HepG2 (cell line): ENCODE measurements around the gene ARMC2. TPM values are rescaled to one million over a fixed set of nuclear protein-coding genes. Genes with fewer than 3 reads are reported as not detected.

Source experiments
- BHLHE40 ChIP-seq: IDR thresholded peaks from 2 replicates; pipeline ENCODE4 v1.6.1; 2011; ENCODE audit warnings: low read length, improper control_type of control experiment
- CEBPG ChIP-seq: IDR thresholded peaks from 2 replicates; pipeline ENCODE4 v1.6.1; 2016
- CREB1 ChIP-seq, 2 experiments: fragments of 450-650 bp in 1 of 2; IDR thresholded peaks; 2 replicates each; pipeline ENCODE4 v1.6.1; 2016 to 2017; ENCODE audit warnings: control low read depth in 1 of 2, mild to moderate bottlenecking in 1 of 2, missing compliant biosample characterization in 1 of 2, missing genetic modification characterization in 1 of 2
- FOXJ3 ChIP-seq: sonication (generic); formaldehyde crosslinking; IDR thresholded peaks from 2 replicates; pipeline ENCODE4 v1.4.0; 2020; ENCODE audit warnings: missing genetic modification reagents, mild to moderate bottlenecking, borderline replicate concordance
- GATAD2A ChIP-seq: IDR thresholded peaks from 2 replicates; pipeline ENCODE4 v1.6.1; 2016
- HOXA3 ChIP-seq: sonication (generic); formaldehyde crosslinking; IDR thresholded peaks from 2 replicates; pipeline ENCODE4 v1.5.0; 2020; ENCODE audit warnings: missing genetic modification reagents
- MAFG ChIP-seq: sonication (generic); formaldehyde crosslinking; IDR thresholded peaks from 2 replicates; pipeline ENCODE4 v1.5.1; 2020; ENCODE audit warnings: mild to moderate bottlenecking, missing genetic modification reagents
- MAX ChIP-seq: IDR thresholded peaks from 2 replicates; pipeline ENCODE4 v1.6.1; 2012; ENCODE audit warnings: inconsistent platforms
- MYNN ChIP-seq: sonication (generic); formaldehyde crosslinking; IDR thresholded peaks from 2 replicates; pipeline ENCODE4 v1.4.0; 2020; ENCODE audit warnings: mild to moderate bottlenecking, low read depth, missing genetic modification reagents
- SAP130 ChIP-seq: IDR thresholded peaks from 2 replicates; pipeline ENCODE4 v1.6.1; 2016; ENCODE audit warnings: low read depth
- SIX4 ChIP-seq: sonication (generic); formaldehyde crosslinking; IDR thresholded peaks from 2 replicates; pipeline ENCODE4 v1.4.0; 2020; ENCODE audit warnings: missing genetic modification reagents
- STAT5B ChIP-seq: sonication (generic); formaldehyde crosslinking; IDR thresholded peaks from 2 replicates; pipeline ENCODE4 v1.4.0; 2020; ENCODE audit warnings: missing genetic modification reagents
- TMF1 ChIP-seq: sonication (generic); formaldehyde crosslinking; IDR thresholded peaks from 2 replicates; pipeline ENCODE4 v1.8.1; 2022; ENCODE audit warnings: low read depth, missing genetic modification reagents
- TSC22D2 ChIP-seq: sonication (generic); formaldehyde crosslinking; IDR thresholded peaks from 2 replicates; pipeline ENCODE4 v1.5.1; 2020; ENCODE audit warnings: missing genetic modification reagents, mild to moderate bottlenecking, borderline replicate concordance
- ZFP41 ChIP-seq: sonication (generic); formaldehyde crosslinking; IDR thresholded peaks from 2 replicates; pipeline ENCODE4 v1.4.0; 2020; ENCODE audit warnings: mild to moderate bottlenecking, missing genetic modification reagents, borderline replicate concordance
- ZNF468 ChIP-seq: sonication (generic); formaldehyde crosslinking; IDR thresholded peaks from 2 replicates; pipeline ENCODE4 v1.8.0; 2022; ENCODE audit warnings: mild to moderate bottlenecking, moderate library complexity, missing genetic modification reagents
- ZNF598 ChIP-seq: sonication (generic); formaldehyde crosslinking; IDR thresholded peaks from 2 replicates; pipeline ENCODE4 v1.5.1; 2020; ENCODE audit warnings: mild to moderate bottlenecking, missing genetic modification reagents, borderline replicate concordance
- ZNF605 ChIP-seq: sonication (generic); formaldehyde crosslinking; IDR thresholded peaks from 2 replicates; pipeline ENCODE4 v1.8.0; 2022; ENCODE audit warnings: mild to moderate bottlenecking, missing genetic modification reagents
- ZNF691 ChIP-seq: sonication (generic); formaldehyde crosslinking; IDR thresholded peaks from 2 replicates; pipeline ENCODE4 v1.4.0; 2020; ENCODE audit warnings: missing genetic modification reagents, low read depth, mild to moderate bottlenecking, borderline replicate concordance
- ZNF768 ChIP-seq: sonication (generic); formaldehyde crosslinking; IDR thresholded peaks from 2 replicates; pipeline ENCODE4 v1.4.0; 2020; ENCODE audit warnings: missing genetic modification reagents
- ZNF781 ChIP-seq: sonication (generic); formaldehyde crosslinking; IDR thresholded peaks from 2 replicates; pipeline ENCODE4 v1.5.1; 2020; ENCODE audit warnings: borderline replicate concordance, mild to moderate bottlenecking, missing genetic modification reagents; ENCODE audit errors: not compliant biosample characterization
- polyA plus RNA-seq, 8 experiments: library from polyadenylated mRNA; depleted of rRNA in 3 of 8; stranded (reverse) in 7 of 8; unstranded in 1 of 8; fragments of >200 nt; fragmentation: Illumina TruSeq in 4 of 8; extraction: Trizol in 4 of 8; gene quantifications; 2 replicates each; pipeline versions ENCODE4 v1.2.1 to v1.2.3, GENCODE V29; 2011 to 2016; ENCODE audit warnings: low read depth in 4 of 8, missing spikeins in 1 of 8, mixed read lengths in 1 of 8; ENCODE audit not compliant: insufficient read depth in 1 of 8
- total RNA-seq, 5 experiments: library from RNA; depleted of rRNA; stranded (reverse); fragments of >200 nt; fragmentation: Illumina TruSeq; extraction: Trizol; gene quantifications; 2 replicates each; pipeline ENCODE4 v1.2.3, GENCODE V29; 2016; ENCODE audit warnings: low read depth in 1 of 5
- TF ChIP-seq, protein P1 (sequence below): sonication (generic); formaldehyde crosslinking; conservative IDR thresholded peaks from 2 replicates; pipeline ENCODE4 v1.4.0; 2020; ENCODE audit warnings: mild to moderate bottlenecking, missing genetic modification reagents, moderate library complexity
- TF ChIP-seq, protein P2 (sequence below): sonication (generic); formaldehyde crosslinking; IDR thresholded peaks from 2 replicates; pipeline ENCODE4 v1.4.0; 2020; ENCODE audit warnings: missing genetic modification reagents, borderline replicate concordance

Gene ARMC2
- total and polyA plus RNA-seq, 2 of the 13 experiments (the other 11 are each of a cell fraction or from before 2014, with no cell fraction given), result 1.4 to 3.2 TPM

DNA sequence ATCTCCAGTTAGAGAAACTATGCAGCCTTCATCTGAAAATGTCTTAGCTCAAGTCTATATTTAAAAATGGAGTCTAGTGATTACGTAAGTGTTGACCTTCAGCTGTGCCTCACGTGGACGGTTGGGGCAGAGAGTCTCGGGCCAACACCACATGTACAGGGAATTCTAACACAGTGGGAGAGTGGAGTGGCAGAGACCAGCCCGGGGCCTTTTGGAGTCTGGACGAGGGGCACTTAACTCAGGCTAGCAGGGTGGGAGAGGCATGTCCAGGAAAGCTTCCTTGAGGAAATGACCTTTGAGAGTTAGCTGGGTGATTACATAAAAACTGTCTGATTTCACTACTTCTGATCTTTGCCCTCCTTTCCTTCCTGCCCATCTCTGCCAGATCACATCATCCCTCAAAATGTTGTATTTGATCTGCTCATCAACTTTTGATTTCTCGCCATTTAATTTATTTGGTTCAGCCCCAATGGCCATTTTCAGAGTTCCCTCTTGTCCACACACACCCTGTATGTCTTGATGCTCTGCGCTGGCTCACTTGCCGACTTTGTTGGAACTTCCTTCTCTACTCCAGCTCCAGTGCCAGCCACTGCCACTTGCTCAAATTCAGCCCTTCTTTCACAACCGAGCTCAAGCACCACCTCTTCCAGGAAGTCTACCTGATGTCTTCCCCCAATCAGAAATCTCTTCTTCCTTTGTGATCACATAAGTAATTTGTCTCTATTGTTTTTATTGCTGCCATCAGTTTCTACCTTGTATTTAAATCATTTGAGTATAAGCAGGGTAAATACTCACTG lies 2.6 kb downstream of the ARMC2 start (continued):
- 0 out of 2 replicates have a peak, but pooled peaks have one; percentile 14 for TF ChIP-seq ZNF598
- TF ChIP-seq MYNN (CRISPR knock-in tag), result no peak
- TF ChIP-seq ZNF768 (CRISPR knock-in tag), result no peak
- TF ChIP-seq STAT5B (CRISPR knock-in tag), result no peak
- TF ChIP-seq TSC22D2 (CRISPR knock-in tag), result no peak
- TF ChIP-seq MAFG (CRISPR knock-in tag), result no peak
- TF ChIP-seq ZNF691, result no peak
- peak; percentile 56 for TF ChIP-seq MAX
- TF ChIP-seq ZNF468 (CRISPR knock-in tag), result no peak
- TF ChIP-seq, protein P1, sequence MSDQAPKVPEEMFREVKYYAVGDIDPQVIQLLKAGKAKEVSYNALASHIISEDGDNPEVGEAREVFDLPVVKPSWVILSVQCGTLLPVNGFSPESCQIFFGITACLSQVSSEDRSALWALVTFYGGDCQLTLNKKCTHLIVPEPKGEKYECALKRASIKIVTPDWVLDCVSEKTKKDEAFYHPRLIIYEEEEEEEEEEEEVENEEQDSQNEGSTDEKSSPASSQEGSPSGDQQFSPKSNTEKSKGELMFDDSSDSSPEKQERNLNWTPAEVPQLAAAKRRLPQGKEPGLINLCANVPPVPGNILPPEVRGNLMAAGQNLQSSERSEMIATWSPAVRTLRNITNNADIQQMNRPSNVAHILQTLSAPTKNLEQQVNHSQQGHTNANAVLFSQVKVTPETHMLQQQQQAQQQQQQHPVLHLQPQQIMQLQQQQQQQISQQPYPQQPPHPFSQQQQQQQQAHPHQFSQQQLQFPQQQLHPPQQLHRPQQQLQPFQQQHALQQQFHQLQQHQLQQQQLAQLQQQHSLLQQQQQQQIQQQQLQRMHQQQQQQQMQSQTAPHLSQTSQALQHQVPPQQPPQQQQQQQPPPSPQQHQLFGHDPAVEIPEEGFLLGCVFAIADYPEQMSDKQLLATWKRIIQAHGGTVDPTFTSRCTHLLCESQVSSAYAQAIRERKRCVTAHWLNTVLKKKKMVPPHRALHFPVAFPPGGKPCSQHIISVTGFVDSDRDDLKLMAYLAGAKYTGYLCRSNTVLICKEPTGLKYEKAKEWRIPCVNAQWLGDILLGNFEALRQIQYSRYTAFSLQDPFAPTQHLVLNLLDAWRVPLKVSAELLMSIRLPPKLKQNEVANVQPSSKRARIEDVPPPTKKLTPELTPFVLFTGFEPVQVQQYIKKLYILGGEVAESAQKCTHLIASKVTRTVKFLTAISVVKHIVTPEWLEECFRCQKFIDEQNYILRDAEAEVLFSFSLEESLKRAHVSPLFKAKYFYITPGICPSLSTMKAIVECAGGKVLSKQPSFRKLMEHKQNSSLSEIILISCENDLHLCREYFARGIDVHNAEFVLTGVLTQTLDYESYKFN (CRISPR knock-in tag), result peak; percentile 25; the same call in 1 of the 2 replicates
- TF ChIP-seq GATAD2A, result peak; percentile 30; the same call in 1 of the 2 replicates
- 0 out of 2 replicates have a peak, but pooled peaks have one; percentile 34 for TF ChIP-seq FOXJ3 (CRISPR knock-in tag)
- TF ChIP-seq SIX4 (CRISPR knock-in tag), result no peak
- peak; percentile 63 for TF ChIP-seq HOXA3 (CRISPR knock-in tag)
- peak; percentile 53; the same call in 1 of the 2 replicates for TF ChIP-seq ZNF605 (CRISPR knock-in tag)
- TF ChIP-seq TMF1, result no peak
- TF ChIP-seq BHLHE40, result peak; percentile 75
- no peak for TF ChIP-seq ZFP41 (CRISPR knock-in tag)
- peak; percentile 64 for TF ChIP-seq CEBPG (CRISPR knock-in tag)
- peak; percentile 40; the same call in 1 of the 2 replicates for TF ChIP-seq SAP130
- TF ChIP-seq CREB1 (IDR thresholded peaks at IDR 0.05), result no peak
- TF ChIP-seq CREB1 (CRISPR knock-in tag; IDR thresholded peaks at IDR 0.05), result no peak
- no peak for TF ChIP-seq ZNF781 (CRISPR knock-in tag)
- TF ChIP-seq, protein P2, sequence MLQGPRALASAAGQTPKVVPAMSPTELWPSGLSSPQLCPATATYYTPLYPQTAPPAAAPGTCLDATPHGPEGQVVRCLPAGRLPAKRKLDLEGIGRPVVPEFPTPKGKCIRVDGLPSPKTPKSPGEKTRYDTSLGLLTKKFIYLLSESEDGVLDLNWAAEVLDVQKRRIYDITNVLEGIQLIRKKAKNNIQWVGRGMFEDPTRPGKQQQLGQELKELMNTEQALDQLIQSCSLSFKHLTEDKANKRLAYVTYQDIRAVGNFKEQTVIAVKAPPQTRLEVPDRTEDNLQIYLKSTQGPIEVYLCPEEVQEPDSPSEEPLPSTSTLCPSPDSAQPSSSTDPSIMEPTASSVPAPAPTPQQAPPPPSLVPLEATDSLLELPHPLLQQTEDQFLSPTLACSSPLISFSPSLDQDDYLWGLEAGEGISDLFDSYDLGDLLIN, result no peak
